WTC11 (cell line): ENCODE results near the gene RAB3IL1. TPM values are rescaled to one million over a fixed set of nuclear protein-coding genes. Genes with fewer than 3 reads are reported as not detected.

Experiments
- ATAC-seq: fragments of 200-7000 bp; cut with Tn5 transposase; 2 replicates; pipeline ENCODE4 v1.10.0; 2021; ENCODE audit warnings: mild to moderate bottlenecking, moderate library complexity
- CTCF ChIA-PET: fragments of 300-600 bp; sonication (Branson Sonifier 250); formaldehyde crosslinking; loops from one replicate; lab custom pipeline; 2021; ENCODE audit warnings: antibody characterized with exemption; lab: Charles Lee
- POLR2A ChIA-PET: fragments of 350-600 bp; sonication (Branson Sonifier 250); formaldehyde crosslinking; loops from one replicate; lab custom pipeline; 2021; ENCODE audit warnings: antibody characterized with exemption; lab: Charles Lee
- DNase-seq: peaks from one replicate; pipeline ENCODE4 v3.0.0; 2021; ENCODE audit warnings: low spot score
- H3K27ac Mint-ChIP-seq: 2 replicates; pipeline ENCODE4 v1.8.0; 2021; ENCODE audit warnings: mixed read lengths
- H3K27me3 Mint-ChIP-seq: 2 replicates; pipeline ENCODE4 v1.8.0; 2021; ENCODE audit warnings: low read depth, mild to moderate bottlenecking, moderate library complexity, mixed read lengths
- H3K36me3 Mint-ChIP-seq: 2 replicates; pipeline ENCODE4 v1.8.0; 2021; ENCODE audit warnings: mixed read lengths
- H3K4me1 Mint-ChIP-seq: 2 replicates; pipeline ENCODE4 v1.8.0; 2022; ENCODE audit warnings: mixed read lengths
- H3K4me3 Mint-ChIP-seq: 2 replicates; pipeline ENCODE4 v1.8.0; 2021; ENCODE audit warnings: mild to moderate bottlenecking, moderate library complexity, mixed read lengths
- H3K9me3 Mint-ChIP-seq: 2 replicates; pipeline ENCODE4 v1.8.0; 2021; ENCODE audit warnings: mixed read lengths
- AR ChIP-seq: fragments of 250-450 bp; sonication (Bioruptor Pico); IDR thresholded peaks from 2 replicates; pipeline ENCODE4 v1.9.0; 2021; ENCODE audit warnings: mild to moderate bottlenecking
- ATF2 ChIP-seq: sonication (generic); formaldehyde crosslinking; IDR thresholded peaks from 2 replicates; pipeline ENCODE4 v1.8.1; 2022; ENCODE audit warnings: low read depth, missing genetic modification reagents, borderline replicate concordance
- FOXP1 ChIP-seq: sonication (generic); formaldehyde crosslinking; IDR thresholded peaks from 2 replicates; pipeline ENCODE4 v1.8.0; 2022; ENCODE audit warnings: missing genetic modification reagents, mild to moderate bottlenecking, moderate library complexity, borderline replicate concordance
- KAT7 ChIP-seq: sonication (generic); formaldehyde crosslinking; IDR thresholded peaks from 2 replicates; pipeline ENCODE4 v1.8.1; 2023; ENCODE audit warnings: missing genetic modification reagents, mild to moderate bottlenecking, borderline replicate concordance
- PRDM15 ChIP-seq: sonication (generic); formaldehyde crosslinking; IDR thresholded peaks from 2 replicates; pipeline ENCODE4 v1.8.0; 2022; ENCODE audit warnings: missing genetic modification reagents
- PRRX2 ChIP-seq: fragments of 250-450 bp; sonication (Bioruptor Pico); IDR thresholded peaks from 2 replicates; pipeline ENCODE4 v1.8.0; 2021; ENCODE audit warnings: mild to moderate bottlenecking
- RORB ChIP-seq: fragments of 250-450 bp; sonication (Bioruptor Pico); IDR thresholded peaks from 2 replicates; pipeline ENCODE4 v1.9.0; 2021; ENCODE audit warnings: mild to moderate bottlenecking
- ZNF281 ChIP-seq: sonication (generic); formaldehyde crosslinking; IDR thresholded peaks from 2 replicates; pipeline ENCODE4 v1.8.0; 2023; ENCODE audit warnings: mild to moderate bottlenecking, missing genetic modification reagents
- ZNF396 ChIP-seq: fragments of 250-450 bp; sonication (Bioruptor Pico); IDR thresholded peaks from 2 replicates; pipeline ENCODE4 v1.8.0; 2021; ENCODE audit warnings: mild to moderate bottlenecking, moderate library complexity, borderline replicate concordance
- ZNF512 ChIP-seq: sonication (generic); formaldehyde crosslinking; IDR thresholded peaks from 2 replicates; pipeline ENCODE4 v1.8.1; 2022; ENCODE audit warnings: missing genetic modification reagents, borderline replicate concordance
- total RNA-seq: library from RNA; stranded (reverse); gene quantifications from 3 replicates; pipeline ENCODE4 v1.2.3, GENCODE V29; 2021

RAB3IL1 gene
- total RNA-seq, 1 experiment from 2014 or later, result 7.2 TPM

- TF ChIP-seq ZNF512 (CRISPR knock-in tag), result no peak
- no peak for TF ChIP-seq PRDM15 (CRISPR knock-in tag)
- no peak for TF ChIP-seq KAT7
- TF ChIP-seq ZNF396, result no peak
These were observed 6.2 kb downstream of the RAB3IL1 start (continued) for GRCh38 chr11:61911128-61911700.

- Mint-ChIP-seq H3K27me3 (peaks cover 3% of the 10 kb centered on the region), H3K36me3 (no peaks in the 10 kb centered on the region)
- CTCF ChIA-PET, result interaction anchor here (0.6 to 6.2 kb wide), 7 partner anchors 12 to 172 kb away, joined by 3 to 99 read pairs (median 14); no protein-coding TSS in a partner anchor
- no peak for TF ChIP-seq RORB (CRISPR knock-in tag)
- no peak for TF ChIP-seq PRDM15 (CRISPR knock-in tag)
- TF ChIP-seq, all 79 proteins: peak for 0
- Mint-ChIP-seq H3K27ac (no peak overlapping the region), H3K4me3 (no peak overlapping the region), H3K4me1 (peaks cover 19% of the 10 kb centered on the region), H3K9me3 (no peaks in the 10 kb centered on the region)
- POLR2A ChIA-PET, result no interaction called here
- DNase-seq, result no peak
- no peak for ATAC-seq
These were observed 6.9 kb downstream of the RAB3IL1 start for GRCh38 chr11:61910187-61911127.

- no peak for TF ChIP-seq PRRX2 (CRISPR knock-in tag)
- peak; percentile 62; the same call in 1 of the 2 replicates for TF ChIP-seq ZNF281 (CRISPR knock-in tag)
- no peak for TF ChIP-seq RORB (CRISPR knock-in tag)
- no peak for TF ChIP-seq AR (CRISPR knock-in tag)
- TF ChIP-seq ATF2 (CRISPR knock-in tag), result no peak
- TF ChIP-seq FOXP1 (CRISPR knock-in tag), result no peak
- ATAC-seq, result peak; percentile 43
- Mint-ChIP-seq H3K4me1 (peaks cover 29% of the 10 kb centered on the region), H3K9me3 (no peaks in the 10 kb centered on the region), H3K27ac (no peak overlapping the region), H3K36me3 (no peaks in the 10 kb centered on the region), H3K4me3 (no peak overlapping the region), H3K27me3 (no peaks in the 10 kb centered on the region; the same call in 1 of the 2 replicates)
- ChIA-PET POLR2A (interaction anchor here (0.7 to 2.9 kb wide), 4 partner anchors 9 to 1095 kb away, joined by 3 to 11 read pairs (median 7); partner anchors contain the start of genes BEST1 and RAB3IL1), CTCF (interaction anchor here (0.9 to 6.2 kb wide), 8 partner anchors 10 to 199 kb away, joined by 3 to 99 read pairs (median 16); no protein-coding TSS in a partner anchor)
- DNase-seq, result peak; percentile 50
These were observed 8.5 kb downstream of the RAB3IL1 start for GRCh38 chr11:61908730-61909316.
